Inflammatory macrophage treated with lipopolysaccharide for 4 hours (primary cell): ENCODE data around the gene ADNP2.

Experiments
- DNase-seq: peaks from one replicate; pipeline ENCODE4 v3.0.0-alpha.2; 2020

Gene ADNP2

GRCh38 chr18:80172056-80172455, 63.0 kb downstream of the ADNP2 start:
- no peak for DNase-seq

DNA sequence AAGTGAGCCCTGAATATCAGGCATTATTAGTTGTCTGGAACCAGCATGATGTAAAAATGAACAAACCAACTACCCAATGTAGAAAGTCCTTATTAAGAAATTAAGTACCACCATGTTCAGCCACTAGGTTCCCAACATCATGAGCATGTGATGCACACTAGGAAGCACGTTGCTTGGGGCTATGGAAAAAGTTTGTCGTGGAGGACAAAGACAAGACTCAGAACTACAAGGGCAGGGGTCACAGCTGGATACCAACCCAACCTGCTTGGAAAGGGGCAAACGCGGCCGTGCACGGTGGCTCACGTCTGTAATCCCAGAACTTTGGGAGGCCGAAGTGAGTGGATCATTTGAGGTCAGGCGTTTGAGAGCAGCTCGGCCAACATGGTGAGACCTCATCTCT, 64.0 kb downstream of the ADNP2 start:
- DNase-seq: no peak

DNA sequence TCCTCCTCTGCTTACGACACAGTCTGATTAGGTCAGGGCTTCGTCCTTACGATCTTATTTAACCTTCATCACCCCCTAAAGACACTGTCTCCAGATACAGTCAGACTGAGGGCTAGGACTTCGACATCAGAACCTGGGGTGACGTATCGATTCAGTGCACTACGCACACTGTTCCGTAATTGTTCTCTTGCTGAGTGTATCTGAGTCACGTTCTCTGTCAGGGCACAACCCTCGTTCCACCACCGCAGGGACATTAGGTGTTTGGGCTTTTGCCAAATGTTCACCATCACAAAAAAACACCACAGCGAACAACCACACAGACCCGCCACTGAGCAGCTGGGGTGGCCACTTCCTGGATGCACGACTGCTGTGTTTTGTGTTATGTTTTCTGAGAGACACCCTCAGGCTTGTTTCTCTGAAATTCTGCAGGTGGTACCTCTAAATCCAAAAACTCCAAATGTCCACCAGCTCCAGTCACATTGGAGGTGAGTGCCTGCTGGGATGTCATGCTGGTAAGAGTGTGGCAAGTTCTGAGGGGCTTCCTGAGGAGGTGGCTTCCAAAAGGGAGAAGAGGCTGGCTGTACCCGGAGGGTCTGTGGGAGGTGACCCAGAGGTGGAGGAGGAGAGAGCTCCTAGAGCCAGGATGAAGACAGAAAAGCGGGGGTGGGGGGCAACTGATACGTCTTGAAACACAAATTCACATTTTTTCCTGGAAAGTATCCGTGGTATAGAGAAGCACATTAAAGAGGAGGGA, 66.6 kb downstream of the ADNP2 start:
- DNase-seq: no peak

DNA sequence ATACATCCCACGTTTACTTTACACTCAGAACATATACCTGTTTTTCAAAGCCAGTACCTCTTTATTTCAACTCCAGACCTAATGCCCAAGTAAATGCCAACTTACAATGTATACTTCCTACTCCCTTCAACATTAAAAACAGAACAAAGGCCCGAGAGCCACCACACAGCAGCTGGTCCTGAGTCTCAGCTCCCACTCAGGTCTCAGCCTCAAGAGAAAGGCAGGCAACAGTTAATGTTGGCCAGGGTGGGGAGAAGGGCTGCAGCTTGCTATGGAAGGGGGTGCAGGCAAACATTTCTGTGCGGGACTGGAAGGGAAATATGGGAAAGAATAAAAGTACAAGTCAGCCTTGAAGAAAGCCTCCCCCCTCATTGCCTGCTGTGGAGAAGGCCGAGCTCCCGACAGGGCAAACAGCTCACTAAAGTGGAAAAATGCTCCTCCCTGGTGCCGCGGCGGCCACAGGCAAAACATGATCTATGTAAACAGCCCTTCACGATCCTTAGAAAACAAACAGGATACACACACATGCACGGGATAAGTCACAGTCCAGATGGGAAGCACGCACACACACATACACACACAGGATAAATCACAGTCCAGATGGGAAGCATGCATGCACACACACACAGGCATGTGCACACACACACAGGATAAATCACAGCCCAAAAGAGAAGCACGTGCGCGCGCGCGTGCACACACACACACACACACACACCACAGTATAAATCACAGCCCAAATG, 67.4 kb downstream of the ADNP2 start:
- no peak for DNase-seq

DNA sequence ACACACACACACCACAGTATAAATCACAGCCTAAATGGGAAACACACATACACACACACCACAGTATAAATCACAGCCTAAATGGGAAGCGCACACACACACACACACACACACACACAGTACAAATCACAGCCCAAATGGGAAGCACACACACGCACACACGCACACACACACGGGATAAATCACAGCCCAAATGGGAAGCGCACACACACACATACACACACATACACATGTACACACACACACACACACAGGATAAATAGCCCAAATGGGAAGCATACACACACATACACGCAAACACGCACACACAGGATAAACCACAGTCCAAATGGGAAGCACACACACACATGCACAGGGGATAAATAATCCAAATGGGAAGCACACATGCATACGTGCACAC, 68.1 kb downstream of the ADNP2 start:
- no peak for DNase-seq

DNA sequence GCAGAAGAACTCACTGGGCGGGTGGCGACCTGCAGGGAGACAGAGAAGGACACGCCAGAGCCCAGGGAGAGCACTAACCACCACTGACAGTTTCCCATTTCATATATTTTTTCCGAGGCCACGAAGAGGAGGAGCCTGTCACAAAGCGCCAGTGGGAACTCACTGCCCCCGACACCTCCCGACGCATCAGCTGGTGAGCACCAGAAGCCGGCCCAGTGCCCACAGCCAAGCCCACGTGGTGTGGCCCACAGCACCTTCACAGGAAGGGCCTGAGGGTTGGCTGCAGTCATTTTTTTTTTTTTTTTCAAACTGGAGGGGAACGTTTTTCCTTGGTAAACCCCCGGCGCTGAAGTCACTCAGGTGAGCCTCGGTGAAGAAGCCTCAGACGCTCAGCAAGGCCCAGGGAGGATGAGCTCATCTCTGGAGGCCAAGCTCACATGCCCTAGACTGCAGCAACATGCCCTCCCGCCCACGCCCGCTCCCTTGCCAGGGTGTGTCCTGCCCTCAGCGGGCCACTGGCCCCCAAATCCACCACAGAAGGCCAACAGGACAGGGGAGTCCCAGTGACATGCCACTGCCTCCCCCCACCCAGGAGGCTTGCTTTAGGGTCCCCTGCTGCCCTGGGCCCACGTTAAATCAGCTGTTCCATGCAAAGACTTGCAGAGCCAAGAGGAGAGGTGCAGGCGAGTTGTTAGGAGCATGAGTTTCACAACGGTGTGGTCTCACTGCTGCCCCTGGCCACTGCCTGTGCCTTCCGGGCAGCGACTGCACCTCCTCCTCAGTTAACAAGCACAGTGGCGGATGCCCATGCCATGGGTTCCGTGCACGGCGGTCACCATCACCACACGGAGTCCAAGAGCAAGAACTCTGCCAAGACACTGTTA, 70.1 kb downstream of the ADNP2 start:
- no peak for DNase-seq

DNA sequence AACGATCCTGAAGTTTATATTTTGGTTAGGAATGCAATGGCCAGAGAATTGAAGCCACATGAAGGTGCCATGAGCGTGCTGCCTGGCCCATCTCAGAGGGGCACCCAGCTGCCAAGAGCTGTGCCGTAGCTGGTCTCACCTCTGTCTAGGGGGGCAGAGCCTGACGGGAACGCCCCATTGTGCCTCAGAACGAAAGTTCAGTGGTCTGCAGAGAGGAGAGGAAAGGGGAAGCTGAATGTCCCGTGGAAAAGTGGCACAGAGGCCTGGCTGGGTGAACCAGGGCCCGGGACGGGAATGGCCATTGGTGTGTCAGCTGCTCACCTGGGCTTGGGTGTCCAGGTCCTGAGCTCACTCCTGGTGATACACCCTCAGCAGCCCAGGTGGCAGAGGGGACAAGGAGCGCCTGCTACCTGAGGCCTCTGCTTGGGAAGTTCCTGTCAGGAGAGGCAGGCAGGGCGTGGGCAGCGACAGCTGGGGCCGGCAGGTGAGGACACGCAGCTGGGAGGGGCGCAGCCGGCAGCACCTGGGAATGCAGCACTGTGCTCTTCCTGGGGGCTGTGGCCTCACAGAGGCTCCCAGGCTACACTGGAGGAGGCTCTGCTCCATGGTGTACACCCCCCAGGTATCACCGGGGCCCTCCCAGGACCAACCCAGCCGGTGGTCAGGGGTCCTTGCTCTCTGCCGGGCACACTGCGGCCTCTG, 70.9 kb downstream of the ADNP2 start:
- no peak for DNase-seq

DNA sequence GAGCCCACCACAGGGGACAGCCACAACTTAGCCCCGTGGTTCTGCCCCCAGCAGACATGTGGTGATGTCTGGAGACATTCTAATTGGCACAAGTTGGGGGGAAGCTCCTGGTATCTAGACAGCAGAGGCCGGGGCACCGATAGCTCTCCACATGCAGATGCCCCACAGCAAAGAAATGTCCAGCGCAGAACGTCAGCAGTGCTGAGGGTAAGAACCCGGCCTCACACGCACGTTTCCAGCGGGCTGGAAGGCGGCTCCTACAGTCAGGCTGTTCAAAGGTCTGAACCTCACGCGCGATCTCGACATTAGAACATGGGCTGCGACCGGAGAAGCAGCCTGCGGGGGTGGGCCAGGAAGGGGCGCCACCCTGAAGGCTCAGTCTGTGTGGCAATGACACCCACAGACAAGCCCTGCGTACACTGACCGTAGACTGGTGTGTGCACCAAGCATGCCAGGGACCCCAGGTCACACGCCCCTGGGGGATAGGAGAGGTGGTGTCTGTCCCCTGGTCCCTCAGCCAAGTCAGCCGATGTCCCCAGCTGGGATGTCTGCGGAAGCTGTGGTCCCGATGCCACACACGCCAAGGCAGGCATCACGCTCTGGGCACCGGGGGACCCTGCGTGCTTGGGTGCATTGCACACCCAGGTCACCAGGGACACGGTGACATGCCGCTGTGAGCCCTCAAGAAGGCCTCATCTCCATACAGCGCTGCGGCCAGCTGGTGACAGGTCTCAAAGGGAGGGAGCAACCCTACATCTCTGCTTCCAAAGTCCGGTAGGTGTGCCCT, 71.9 kb downstream of the ADNP2 start:
- no peak for DNase-seq

GRCh38 chr18:80181642-80182461, 72.8 kb downstream of the ADNP2 start:
- no peak for DNase-seq

- no peak for DNase-seq
These were observed 73.8 kb downstream of the ADNP2 start for GRCh38 chr18:80182855-80183254.

- DNase-seq: no peak
These were observed 74.4 kb downstream of the ADNP2 start for GRCh38 chr18:80183273-80184050.

- DNase-seq: no peak
These were observed 75.2 kb downstream of the ADNP2 start for GRCh38 chr18:80184243-80184772.

GRCh38 chr18:80185545-80185944, 76.5 kb downstream of the ADNP2 start:
- DNase-seq: no peak

GRCh38 chr18:80187956-80188642, 79.0 kb downstream of the ADNP2 start:
- no peak for DNase-seq

GRCh38 chr18:80188643-80189530, 79.8 kb downstream of the ADNP2 start:
- DNase-seq: no peak

DNA sequence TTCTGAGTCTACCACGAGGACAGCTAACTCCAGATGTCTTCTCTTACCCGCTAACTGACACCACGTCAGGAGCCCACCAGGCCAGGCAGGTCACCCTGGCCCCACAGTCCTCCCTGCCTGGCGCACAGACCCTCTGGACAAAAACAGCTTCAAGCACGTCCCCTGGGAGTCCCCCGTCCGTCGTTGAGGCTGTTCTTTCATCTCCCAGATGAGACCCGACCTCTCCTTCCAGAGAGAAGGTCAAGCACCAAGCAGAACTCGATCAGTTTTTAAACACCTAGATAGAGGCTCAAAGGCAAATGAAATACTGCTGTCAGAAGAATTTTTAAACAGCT, 80.4 kb downstream of the ADNP2 start:
- no peak for DNase-seq
